Measurements from ENCODE around the gene TRAPPC3.
"Not testable (repeated sequence)": the region's sequence is repeated elsewhere in the genome, so short reads cannot be mapped to it uniquely, and the experiment has no call there.

DNA sequence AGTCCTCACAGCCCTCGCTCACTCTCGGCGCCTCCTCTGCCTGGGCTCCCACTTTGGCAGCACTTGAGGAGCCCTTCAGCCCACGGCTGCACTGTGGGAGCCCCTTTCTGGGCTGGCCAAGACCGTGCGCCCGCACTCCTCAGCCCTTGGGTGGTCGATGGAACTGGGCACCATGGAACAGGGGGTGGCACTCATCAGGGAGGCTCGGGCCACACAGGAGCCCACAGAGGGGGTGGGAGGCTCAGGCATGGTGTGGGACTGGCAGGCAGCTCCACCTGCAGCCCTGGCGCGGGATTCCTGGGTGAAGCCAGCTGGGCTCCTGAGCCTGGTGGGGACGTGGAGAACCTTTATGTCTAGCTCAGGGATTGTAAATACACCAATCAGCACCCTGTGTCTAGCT, 47.5 kb upstream of the TRAPPC3 start:
- TF ChIP-seq, protein P1, sequence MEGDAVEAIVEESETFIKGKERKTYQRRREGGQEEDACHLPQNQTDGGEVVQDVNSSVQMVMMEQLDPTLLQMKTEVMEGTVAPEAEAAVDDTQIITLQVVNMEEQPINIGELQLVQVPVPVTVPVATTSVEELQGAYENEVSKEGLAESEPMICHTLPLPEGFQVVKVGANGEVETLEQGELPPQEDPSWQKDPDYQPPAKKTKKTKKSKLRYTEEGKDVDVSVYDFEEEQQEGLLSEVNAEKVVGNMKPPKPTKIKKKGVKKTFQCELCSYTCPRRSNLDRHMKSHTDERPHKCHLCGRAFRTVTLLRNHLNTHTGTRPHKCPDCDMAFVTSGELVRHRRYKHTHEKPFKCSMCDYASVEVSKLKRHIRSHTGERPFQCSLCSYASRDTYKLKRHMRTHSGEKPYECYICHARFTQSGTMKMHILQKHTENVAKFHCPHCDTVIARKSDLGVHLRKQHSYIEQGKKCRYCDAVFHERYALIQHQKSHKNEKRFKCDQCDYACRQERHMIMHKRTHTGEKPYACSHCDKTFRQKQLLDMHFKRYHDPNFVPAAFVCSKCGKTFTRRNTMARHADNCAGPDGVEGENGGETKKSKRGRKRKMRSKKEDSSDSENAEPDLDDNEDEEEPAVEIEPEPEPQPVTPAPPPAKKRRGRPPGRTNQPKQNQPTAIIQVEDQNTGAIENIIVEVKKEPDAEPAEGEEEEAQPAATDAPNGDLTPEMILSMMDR (conservative IDR thresholded peaks at IDR 0.05; ENCODE audit: low read length): not testable (repeated sequence)
- TF ChIP-seq EZH2phosphoT487 (IDR thresholded peaks at IDR 0.05; ENCODE audit: borderline replicate concordance, low read depth, low read length): not testable (repeated sequence)
